Liver (tissue), 9 donors: Measurements from ENCODE around the gene NFIX. TPM values are rescaled to one million over a fixed set of nuclear protein-coding genes. Genes with fewer than 3 reads are reported as not detected.

Experiments used
- DNase-seq: peaks from one replicate; pipeline ENCODE4 v3.0.0-alpha.2; 2017; ENCODE audit warnings: low spot score
- H3K27ac ChIP-seq, 2 donors: one replicate each; pipeline ENCODE4 v1.7.0; 2013; ENCODE audit warnings: inconsistent platforms in 2 of 2, low read length in 2 of 2, control low read depth in 1 of 2, low read depth in 1 of 2, mild to moderate bottlenecking in 1 of 2
- H3K27me3 ChIP-seq, 4 donors: one replicate each; pipeline versions ENCODE4 v1.6.1 to v1.7.0; 2013; ENCODE audit warnings: low read length in 3 of 4, inconsistent platforms in 1 of 4, mild to moderate bottlenecking in 1 of 4, moderate library complexity in 1 of 4; ENCODE audit not compliant: control insufficient read depth in 4 of 4, insufficient read depth in 4 of 4
- H3K36me3 ChIP-seq, 4 donors: one replicate each; pipeline versions ENCODE4 v1.6.1 to v1.7.0; 2013; ENCODE audit warnings: low read length in 3 of 4, mild to moderate bottlenecking in 3 of 4, low read depth in 1 of 4, moderate library complexity in 1 of 4; ENCODE audit not compliant: control insufficient read depth in 4 of 4, insufficient read depth in 3 of 4
- H3K4me1 ChIP-seq, 4 donors: one replicate each; pipeline versions ENCODE4 v1.6.1 to v1.7.0; 2013; ENCODE audit warnings: low read length in 3 of 4, mild to moderate bottlenecking in 3 of 4, moderate library complexity in 1 of 4; ENCODE audit not compliant: control insufficient read depth in 4 of 4, insufficient read depth in 4 of 4
- H3K4me3 ChIP-seq, 3 donors: one replicate each; pipeline versions ENCODE4 v1.6.1 to v1.7.0; 2013; ENCODE audit warnings: low read length in 3 of 3, control low read depth in 1 of 3, low read depth in 1 of 3, mild to moderate bottlenecking in 1 of 3
- H3K9ac ChIP-seq, 2 donors: one replicate each; pipeline ENCODE4 v1.7.0; 2013; ENCODE audit warnings: low read length in 2 of 2, mild to moderate bottlenecking in 2 of 2, moderate library complexity in 2 of 2, control low read depth in 1 of 2, low read depth in 1 of 2
- H3K9me3 ChIP-seq, 4 donors: one replicate each; pipeline versions ENCODE4 v1.6.1 to v1.7.0; 2013; ENCODE audit warnings: low read length in 3 of 4; ENCODE audit not compliant: control insufficient read depth in 4 of 4
- EGR1 ChIP-seq, 2 donors: IDR thresholded peaks; 2 replicates each; pipeline ENCODE4 v1.6.1; 2016 to 2018; ENCODE audit warnings: antibody characterized with exemption in 2 of 2, low read depth in 2 of 2
- FOXA2 ChIP-seq: IDR thresholded peaks from 2 replicates; pipeline ENCODE4 v1.6.1; 2016; ENCODE audit warnings: antibody characterized with exemption
- HNF4A ChIP-seq, 2 donors: conservative IDR thresholded peaks; 2 replicates each; pipeline ENCODE4 v1.6.1; 2016; ENCODE audit warnings: antibody characterized with exemption in 2 of 2, mild to moderate bottlenecking in 2 of 2
- JUND ChIP-seq, 2 donors: IDR thresholded peaks; 2 replicates each; pipeline ENCODE4 v1.6.1; 2016; ENCODE audit warnings: antibody characterized with exemption in 2 of 2
- RAD21 ChIP-seq, 2 donors: IDR thresholded peaks; 2 replicates each; pipeline ENCODE4 v1.6.1; 2016; ENCODE audit warnings: antibody characterized with exemption in 2 of 2, mild to moderate bottlenecking in 2 of 2
- RXRA ChIP-seq, 2 donors: IDR thresholded peaks; 2 replicates each; pipeline ENCODE4 v1.6.1; 2017 to 2018; ENCODE audit warnings: antibody characterized with exemption in 2 of 2, mild to moderate bottlenecking in 1 of 2
- TAF1 ChIP-seq: conservative IDR thresholded peaks from 2 replicates; pipeline ENCODE4 v1.6.1; 2016; ENCODE audit warnings: antibody characterized with exemption, mild to moderate bottlenecking
- YY1 ChIP-seq: IDR thresholded peaks from 2 replicates; pipeline ENCODE4 v1.6.1; 2016; ENCODE audit warnings: antibody characterized with exemption, mild to moderate bottlenecking
- WGBS: extraction: QIAGEN DNeasy Blood & Tissue Kit; methylation state at CpG from one replicate; pipeline ENCODE4 v1.1.7; 2013; 5-methylcytosine and 5-hydroxymethylcytosine counted together
- polyA plus RNA-seq, 2 donors: library from polyadenylated mRNA; stranded (reverse) in 1 of 2; unstranded in 1 of 2; fragments of 200-250 nt in 1 of 2; fragments of >200 nt in 1 of 2; fragmentation: Nextera tagmentation in 1 of 2; extraction: Ambion mirVana in 1 of 2; gene quantifications; one replicate each; pipeline versions ENCODE4 v1.2.1 to v1.2.3, GENCODE V29; 2013 to 2015
- total RNA-seq, 2 donors: library from RNA; depleted of rRNA; stranded (reverse); fragments of >200 nt; gene quantifications; one replicate each; pipeline ENCODE4 v1.2.3, GENCODE V29; 2014
- TF ChIP-seq, protein P1 (sequence below): fragments of 150-350 bp; IDR thresholded peaks from 2 replicates; pipeline ENCODE4 v1.5.1; 2017; ENCODE audit warnings: improper control_type of control experiment, low read depth, low read length; ENCODE audit not compliant: missing input control
- TF ChIP-seq, protein P2 (sequence below): IDR thresholded peaks from 2 replicates; pipeline ENCODE4 v1.6.1; 2016; ENCODE audit warnings: antibody characterized with exemption
- TF ChIP-seq, protein P3 (sequence below): IDR thresholded peaks from 2 replicates; pipeline ENCODE4 v1.6.1; 2016; ENCODE audit warnings: antibody characterized with exemption
- TF ChIP-seq, protein P4 (sequence below): IDR thresholded peaks from 2 replicates; pipeline ENCODE4 v1.6.1; 2016; ENCODE audit warnings: antibody characterized with exemption
- TF ChIP-seq, protein P5 (sequence below): IDR thresholded peaks from 2 replicates; pipeline ENCODE4 v1.6.1; 2016; ENCODE audit warnings: antibody characterized with exemption, mild to moderate bottlenecking
- donor health status: healthy.
- donor health status: healthy.
- donor health status: healthy.
- donor health status: healthy.
- donor health status: healthy.

Gene NFIX
- total and polyA plus RNA-seq, 4 donors, result 3.3 to 18.4 (median 12.6) TPM

DNA sequence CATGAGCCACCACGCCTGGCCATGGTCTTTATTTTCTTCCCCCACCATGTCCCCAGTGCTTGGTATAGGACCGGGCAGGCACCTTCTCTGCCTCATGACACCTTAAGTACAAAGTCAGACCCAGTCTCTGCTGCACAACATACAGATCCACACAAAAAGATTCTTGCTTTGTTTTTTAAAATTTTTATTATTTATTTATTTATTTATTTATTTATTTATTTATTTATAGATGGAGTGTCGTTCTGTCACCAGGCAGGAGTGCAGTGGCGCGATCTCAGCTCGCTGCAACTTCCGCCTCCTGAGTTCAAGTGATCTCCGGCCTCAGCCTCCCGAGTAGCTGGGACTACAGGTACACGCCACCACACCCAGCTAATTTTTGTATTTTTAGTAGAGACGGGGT lies 2.5 kb upstream of the NFIX start:
- Histone ChIP-seq H3K9ac (no peak overlapping the region), H3K4me3 (no peak overlapping the region), H3K4me1 (peaks cover 3 to 17% (median 11%) of the 10 kb centered on the region in 4 donors), H3K9me3 (no peaks in the 10 kb centered on the region), H3K36me3 (no peaks in the 10 kb centered on the region), H3K27me3 (no peaks in the 10 kb centered on the region), H3K27ac (no peak overlapping the region)
- WGBS, result 95% methylated on average over 11 of the region's 11 CpGs
- TF ChIP-seq YY1, result no peak
- no peak for TF ChIP-seq HNF4A (conservative IDR thresholded peaks at IDR 0.05)
- DNase-seq, result no peak

DNA sequence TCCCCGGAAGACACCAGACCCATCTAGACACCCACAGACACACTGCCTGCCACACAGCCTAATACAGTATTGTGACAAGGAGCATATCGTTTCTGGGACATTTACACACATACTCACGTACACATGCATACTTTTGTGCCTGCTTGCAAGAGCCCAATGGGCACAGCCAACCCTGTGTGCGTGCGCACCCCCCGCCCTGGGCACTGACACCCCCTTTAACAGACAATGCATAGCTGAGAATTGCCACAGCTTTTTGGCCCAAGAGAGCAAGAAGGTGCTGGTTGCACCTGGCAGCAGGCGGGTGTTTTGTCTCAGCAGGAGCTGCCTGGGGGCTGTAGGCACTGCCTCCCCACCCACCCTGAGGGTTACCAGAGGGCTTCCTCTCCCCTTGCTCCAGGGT lies 1.7 kb upstream of the NFIX start:
- WGBS, result 94% methylated on average over 7 of the region's 7 CpGs
- H3K27ac ChIP-seq, result no peak overlapping the region

More for the DNA sequence above, 1.7 kb upstream of the NFIX start:
- Histone ChIP-seq H3K9me3 (no peaks in the 10 kb centered on the region), H3K4me1 (peaks cover 3 to 21% (median 12%) of the 10 kb centered on the region in 4 donors), H3K36me3 (no peaks in the 10 kb centered on the region), H3K4me3 (no peak overlapping the region), H3K9ac (no peak overlapping the region), H3K27me3 (no peaks in the 10 kb centered on the region)
- TF ChIP-seq, protein P1, sequence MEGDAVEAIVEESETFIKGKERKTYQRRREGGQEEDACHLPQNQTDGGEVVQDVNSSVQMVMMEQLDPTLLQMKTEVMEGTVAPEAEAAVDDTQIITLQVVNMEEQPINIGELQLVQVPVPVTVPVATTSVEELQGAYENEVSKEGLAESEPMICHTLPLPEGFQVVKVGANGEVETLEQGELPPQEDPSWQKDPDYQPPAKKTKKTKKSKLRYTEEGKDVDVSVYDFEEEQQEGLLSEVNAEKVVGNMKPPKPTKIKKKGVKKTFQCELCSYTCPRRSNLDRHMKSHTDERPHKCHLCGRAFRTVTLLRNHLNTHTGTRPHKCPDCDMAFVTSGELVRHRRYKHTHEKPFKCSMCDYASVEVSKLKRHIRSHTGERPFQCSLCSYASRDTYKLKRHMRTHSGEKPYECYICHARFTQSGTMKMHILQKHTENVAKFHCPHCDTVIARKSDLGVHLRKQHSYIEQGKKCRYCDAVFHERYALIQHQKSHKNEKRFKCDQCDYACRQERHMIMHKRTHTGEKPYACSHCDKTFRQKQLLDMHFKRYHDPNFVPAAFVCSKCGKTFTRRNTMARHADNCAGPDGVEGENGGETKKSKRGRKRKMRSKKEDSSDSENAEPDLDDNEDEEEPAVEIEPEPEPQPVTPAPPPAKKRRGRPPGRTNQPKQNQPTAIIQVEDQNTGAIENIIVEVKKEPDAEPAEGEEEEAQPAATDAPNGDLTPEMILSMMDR, result no peak
- TF ChIP-seq, protein P2, sequence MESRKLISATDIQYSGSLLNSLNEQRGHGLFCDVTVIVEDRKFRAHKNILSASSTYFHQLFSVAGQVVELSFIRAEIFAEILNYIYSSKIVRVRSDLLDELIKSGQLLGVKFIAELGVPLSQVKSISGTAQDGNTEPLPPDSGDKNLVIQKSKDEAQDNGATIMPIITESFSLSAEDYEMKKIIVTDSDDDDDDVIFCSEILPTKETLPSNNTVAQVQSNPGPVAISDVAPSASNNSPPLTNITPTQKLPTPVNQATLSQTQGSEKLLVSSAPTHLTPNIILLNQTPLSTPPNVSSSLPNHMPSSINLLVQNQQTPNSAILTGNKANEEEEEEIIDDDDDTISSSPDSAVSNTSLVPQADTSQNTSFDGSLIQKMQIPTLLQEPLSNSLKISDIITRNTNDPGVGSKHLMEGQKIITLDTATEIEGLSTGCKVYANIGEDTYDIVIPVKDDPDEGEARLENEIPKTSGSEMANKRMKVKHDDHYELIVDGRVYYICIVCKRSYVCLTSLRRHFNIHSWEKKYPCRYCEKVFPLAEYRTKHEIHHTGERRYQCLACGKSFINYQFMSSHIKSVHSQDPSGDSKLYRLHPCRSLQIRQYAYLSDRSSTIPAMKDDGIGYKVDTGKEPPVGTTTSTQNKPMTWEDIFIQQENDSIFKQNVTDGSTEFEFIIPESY, result no peak
- TF ChIP-seq RAD21 (IDR thresholded peaks at IDR 0.05), result no peak
- TF ChIP-seq, protein P3, sequence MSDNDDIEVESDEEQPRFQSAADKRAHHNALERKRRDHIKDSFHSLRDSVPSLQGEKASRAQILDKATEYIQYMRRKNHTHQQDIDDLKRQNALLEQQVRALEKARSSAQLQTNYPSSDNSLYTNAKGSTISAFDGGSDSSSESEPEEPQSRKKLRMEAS, result no peak
- no peak for TF ChIP-seq RXRA (IDR thresholded peaks at IDR 0.05)
- TF ChIP-seq JUND (IDR thresholded peaks at IDR 0.05), result no peak
- no peak for TF ChIP-seq YY1
- no peak for TF ChIP-seq TAF1
- TF ChIP-seq EGR1 (IDR thresholded peaks at IDR 0.05; ENCODE audit: low read depth in 2 of 2), result no peak
- TF ChIP-seq, protein P4, sequence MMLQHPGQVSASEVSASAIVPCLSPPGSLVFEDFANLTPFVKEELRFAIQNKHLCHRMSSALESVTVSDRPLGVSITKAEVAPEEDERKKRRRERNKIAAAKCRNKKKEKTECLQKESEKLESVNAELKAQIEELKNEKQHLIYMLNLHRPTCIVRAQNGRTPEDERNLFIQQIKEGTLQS, result no peak
- no peak for TF ChIP-seq FOXA2
- TF ChIP-seq, protein P5, sequence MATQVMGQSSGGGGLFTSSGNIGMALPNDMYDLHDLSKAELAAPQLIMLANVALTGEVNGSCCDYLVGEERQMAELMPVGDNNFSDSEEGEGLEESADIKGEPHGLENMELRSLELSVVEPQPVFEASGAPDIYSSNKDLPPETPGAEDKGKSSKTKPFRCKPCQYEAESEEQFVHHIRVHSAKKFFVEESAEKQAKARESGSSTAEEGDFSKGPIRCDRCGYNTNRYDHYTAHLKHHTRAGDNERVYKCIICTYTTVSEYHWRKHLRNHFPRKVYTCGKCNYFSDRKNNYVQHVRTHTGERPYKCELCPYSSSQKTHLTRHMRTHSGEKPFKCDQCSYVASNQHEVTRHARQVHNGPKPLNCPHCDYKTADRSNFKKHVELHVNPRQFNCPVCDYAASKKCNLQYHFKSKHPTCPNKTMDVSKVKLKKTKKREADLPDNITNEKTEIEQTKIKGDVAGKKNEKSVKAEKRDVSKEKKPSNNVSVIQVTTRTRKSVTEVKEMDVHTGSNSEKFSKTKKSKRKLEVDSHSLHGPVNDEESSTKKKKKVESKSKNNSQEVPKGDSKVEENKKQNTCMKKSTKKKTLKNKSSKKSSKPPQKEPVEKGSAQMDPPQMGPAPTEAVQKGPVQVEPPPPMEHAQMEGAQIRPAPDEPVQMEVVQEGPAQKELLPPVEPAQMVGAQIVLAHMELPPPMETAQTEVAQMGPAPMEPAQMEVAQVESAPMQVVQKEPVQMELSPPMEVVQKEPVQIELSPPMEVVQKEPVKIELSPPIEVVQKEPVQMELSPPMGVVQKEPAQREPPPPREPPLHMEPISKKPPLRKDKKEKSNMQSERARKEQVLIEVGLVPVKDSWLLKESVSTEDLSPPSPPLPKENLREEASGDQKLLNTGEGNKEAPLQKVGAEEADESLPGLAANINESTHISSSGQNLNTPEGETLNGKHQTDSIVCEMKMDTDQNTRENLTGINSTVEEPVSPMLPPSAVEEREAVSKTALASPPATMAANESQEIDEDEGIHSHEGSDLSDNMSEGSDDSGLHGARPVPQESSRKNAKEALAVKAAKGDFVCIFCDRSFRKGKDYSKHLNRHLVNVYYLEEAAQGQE, result no peak
- DNase-seq, result no peak
